LNCaP clone FGC (cell line): ENCODE results near the gene URB1.

ENCODE experiments used
- DNase-seq: peaks from one replicate; pipeline ENCODE4 v3.0.0-alpha.2; 2011; ENCODE audit warnings: low read depth
- H3K4me3 ChIP-seq: 2 replicates; pipeline ENCODE4 v1.5.1; 2011; ENCODE audit warnings: mild to moderate bottlenecking, low read depth, low read length, control low read depth
- TF ChIP-seq, protein P1 (sequence below): IDR thresholded peaks from 2 replicates; pipeline ENCODE4 v1.5.1; 2012; ENCODE audit warnings: mild to moderate bottlenecking; ENCODE audit not compliant: control insufficient read depth, insufficient read depth; ENCODE audit errors: extremely low read depth

URB1 gene

GRCh38 chr21:32383812-32384211 is 9.0 kb downstream of the URB1 start:
- no peak for DNase-seq
- TF ChIP-seq, protein P1, sequence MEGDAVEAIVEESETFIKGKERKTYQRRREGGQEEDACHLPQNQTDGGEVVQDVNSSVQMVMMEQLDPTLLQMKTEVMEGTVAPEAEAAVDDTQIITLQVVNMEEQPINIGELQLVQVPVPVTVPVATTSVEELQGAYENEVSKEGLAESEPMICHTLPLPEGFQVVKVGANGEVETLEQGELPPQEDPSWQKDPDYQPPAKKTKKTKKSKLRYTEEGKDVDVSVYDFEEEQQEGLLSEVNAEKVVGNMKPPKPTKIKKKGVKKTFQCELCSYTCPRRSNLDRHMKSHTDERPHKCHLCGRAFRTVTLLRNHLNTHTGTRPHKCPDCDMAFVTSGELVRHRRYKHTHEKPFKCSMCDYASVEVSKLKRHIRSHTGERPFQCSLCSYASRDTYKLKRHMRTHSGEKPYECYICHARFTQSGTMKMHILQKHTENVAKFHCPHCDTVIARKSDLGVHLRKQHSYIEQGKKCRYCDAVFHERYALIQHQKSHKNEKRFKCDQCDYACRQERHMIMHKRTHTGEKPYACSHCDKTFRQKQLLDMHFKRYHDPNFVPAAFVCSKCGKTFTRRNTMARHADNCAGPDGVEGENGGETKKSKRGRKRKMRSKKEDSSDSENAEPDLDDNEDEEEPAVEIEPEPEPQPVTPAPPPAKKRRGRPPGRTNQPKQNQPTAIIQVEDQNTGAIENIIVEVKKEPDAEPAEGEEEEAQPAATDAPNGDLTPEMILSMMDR = peak; percentile 29

DNA sequence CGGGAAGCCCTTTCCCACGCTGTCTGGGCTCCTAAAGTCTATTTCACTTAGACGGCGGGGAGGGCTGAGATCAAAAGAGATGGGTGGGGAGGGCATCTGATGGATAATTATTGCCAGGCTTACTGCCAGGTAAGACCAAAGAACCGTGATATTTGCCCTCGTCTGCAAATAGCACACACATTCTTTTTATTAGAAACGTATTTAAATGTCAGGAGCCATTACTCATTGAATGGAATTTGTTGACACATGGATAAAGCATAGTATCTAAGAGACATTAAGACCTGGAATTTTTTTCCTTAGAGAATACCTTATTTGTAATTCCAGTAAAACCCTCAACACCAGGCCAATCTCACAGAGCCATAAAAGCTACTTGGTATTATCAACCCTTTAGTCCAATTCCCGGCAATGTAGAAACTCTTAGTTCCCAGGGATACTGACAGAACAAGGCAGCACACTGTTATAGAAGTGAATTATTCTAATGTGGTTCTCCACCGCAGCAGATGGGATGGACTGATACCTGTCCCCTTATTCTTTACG is 10.6 kb downstream of the URB1 start:
- H3K4me3 ChIP-seq = no peak overlapping the region
- DNase-seq = no peak
- TF ChIP-seq, protein P1 = no peak

More at GRCh38 chr21:32383812-32384211, 9.0 kb downstream of the URB1 start:
- H3K4me3 ChIP-seq = no peak overlapping the region

GRCh38 chr21:32381571-32381970 is 11.2 kb downstream of the URB1 start:
- TF ChIP-seq, protein P1 = no peak
- H3K4me3 ChIP-seq = no peak overlapping the region

DNA sequence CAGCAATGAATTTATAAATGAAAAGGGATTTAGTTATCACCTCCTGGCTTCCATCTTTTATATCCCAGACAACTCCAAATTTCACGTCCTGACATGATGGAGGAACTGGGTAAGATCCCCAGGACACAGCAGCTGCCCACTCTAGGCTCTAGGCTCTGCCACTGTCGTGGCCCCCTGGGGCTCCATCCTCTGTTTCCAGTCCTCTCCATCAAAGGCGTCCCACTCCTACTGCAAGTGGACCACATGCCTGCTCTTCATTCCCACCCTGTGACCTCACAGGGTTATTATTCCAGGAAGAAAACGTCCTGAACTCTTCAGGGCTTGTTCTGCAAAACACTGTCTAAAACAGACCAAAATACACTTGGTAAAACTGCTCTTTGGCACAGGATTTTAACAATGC is 11.9 kb downstream of the URB1 start:
- DNase-seq = no peak
- TF ChIP-seq, protein P1 = no peak
- no peak overlapping the region for H3K4me3 ChIP-seq

More at GRCh38 chr21:32381571-32381970, 11.2 kb downstream of the URB1 start:
- DNase-seq = no peak

- no peak for DNase-seq
- TF ChIP-seq, protein P1 = no peak
- H3K4me3 ChIP-seq = no peak overlapping the region
Measured at GRCh38 chr21:32378956-32379355, 13.9 kb downstream of the URB1 start.

GRCh38 chr21:32377991-32378390 is 14.8 kb downstream of the URB1 start:
- H3K4me3 ChIP-seq = no peak overlapping the region
- TF ChIP-seq, protein P1 = no peak
- no peak for DNase-seq

GRCh38 chr21:32377506-32377905 is 15.3 kb downstream of the URB1 start:
- no peak for DNase-seq
- TF ChIP-seq, protein P1 = no peak
- H3K4me3 ChIP-seq = no peak overlapping the region
